Measurements from ENCODE around the gene TFIP11. TPM values are rescaled to one million over a fixed set of nuclear protein-coding genes. Genes with fewer than 3 reads are reported as not detected.

Gene TFIP11
- polyA plus RNA-seq, 6 donors from 2014 or later = 25.2 to 43.8 (median 28.1) TPM

DNA sequence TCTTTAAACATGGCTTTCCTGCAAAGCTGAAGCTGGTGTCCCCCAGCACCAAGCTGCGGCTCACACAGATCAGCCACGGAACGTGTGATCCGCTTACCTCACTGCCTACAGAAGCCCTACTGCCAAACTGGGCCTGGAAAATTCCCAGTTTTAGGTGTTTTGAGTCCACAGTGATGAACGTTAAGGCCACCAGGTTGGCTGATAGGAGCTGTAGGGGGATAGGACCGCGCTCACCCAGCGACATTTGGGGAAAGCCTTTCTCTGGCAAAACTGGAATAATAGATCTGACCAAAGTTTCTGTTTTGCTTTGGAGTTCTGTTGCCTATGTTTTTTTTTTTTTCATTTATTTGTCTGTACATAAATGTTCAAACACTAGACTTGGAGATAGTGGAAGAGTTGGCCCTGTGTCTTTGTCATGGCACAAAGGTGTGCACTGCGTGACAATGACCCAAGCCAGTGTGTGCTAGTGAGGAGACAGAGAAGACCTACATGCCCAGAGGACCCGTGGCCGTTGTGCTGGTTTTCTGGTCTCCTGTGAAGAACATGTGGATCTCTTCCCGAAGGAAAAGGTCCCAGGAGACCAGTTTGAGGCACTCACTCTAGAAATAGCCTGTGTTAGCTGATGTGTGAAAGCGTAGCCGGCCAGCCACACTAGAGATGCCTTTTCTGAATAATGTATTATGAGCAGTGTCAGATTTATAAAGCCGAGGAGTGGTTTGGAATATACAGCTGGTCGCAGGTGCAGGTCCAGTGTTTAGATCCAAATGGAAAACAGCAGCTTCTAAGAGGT is 68.2 kb downstream of the TFIP11 start:
- Mint-ChIP-seq H3K27me3 (no peaks in the 10 kb centered on the region), H3K9me3 (no peaks in the 10 kb centered on the region), H3K27ac (no peak overlapping the region), H3K4me3 (no peak overlapping the region), H3K4me1 (peaks cover 0 to 17% (median 4%) of the 10 kb centered on the region in 3 donors), H3K36me3 (peaks cover 0 to 9% of the 10 kb centered on the region in 2 donors)
- no peak for DNase-seq
- no peak for ATAC-seq (ENCODE audit: low read depth in 2 of 2)

DNA sequence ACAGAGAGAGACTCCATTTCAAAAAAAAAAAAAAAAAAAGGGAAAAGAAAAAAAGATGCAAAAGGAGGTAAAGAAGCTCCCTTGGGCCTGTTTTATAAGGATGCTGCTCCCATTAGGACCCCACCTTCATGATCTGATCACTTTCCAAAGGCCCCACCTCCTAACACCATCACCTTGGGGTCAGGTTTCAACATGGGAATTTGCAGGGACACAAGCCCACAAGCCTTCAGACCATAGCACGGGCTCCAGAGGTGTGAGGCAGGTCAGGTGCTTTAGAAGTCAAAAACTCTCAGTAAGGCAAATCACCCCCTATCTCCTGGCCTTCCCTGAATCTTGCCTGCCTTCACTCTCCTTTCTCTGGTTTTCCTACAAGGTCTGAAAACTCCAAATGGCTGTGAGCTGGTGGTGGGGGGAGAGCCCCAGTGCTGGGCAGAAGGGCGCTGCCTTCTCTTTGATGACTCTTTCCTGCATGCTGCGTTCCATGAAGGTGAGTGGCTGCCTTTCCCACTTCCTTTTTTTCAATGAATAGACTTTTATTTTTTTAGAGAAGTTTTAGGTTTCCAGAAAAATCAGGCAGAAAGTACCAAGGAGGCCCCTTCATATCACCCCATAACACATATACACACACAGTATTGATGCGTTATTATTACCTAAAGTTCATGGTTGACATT is 70.1 kb downstream of the TFIP11 start:
- Mint-ChIP-seq H3K36me3 (peaks cover 0 to 9% of the 10 kb centered on the region in 2 donors), H3K9me3 (no peaks in the 10 kb centered on the region), H3K4me3 (no peak overlapping the region), H3K27me3 (no peaks in the 10 kb centered on the region), H3K27ac (peak overlapping the region in 3 of 6 donors; percentile 9 to 79 (median 47)), H3K4me1 (peaks cover 6 to 15% (median 7%) of the 10 kb centered on the region in 3 donors)
- no peak for DNase-seq
- no peak for ATAC-seq (ENCODE audit: low read depth in 2 of 2)

Other genes with a start within 250 kb of the TFIP11 start
- gene ASPHD2, start 83.2 kb downstream of the TFIP11 start, polyA plus RNA-seq (ENCODE audit: low read depth in 6 of 6) = 1 to 10 TPM; 2.1 to 9.7 (median 6.6) TPM
- gene HPS4, start 28.7 kb downstream of the TFIP11 start, polyA plus RNA-seq (ENCODE audit: low read depth in 6 of 6) = 10 to 100 TPM; 16.7 to 26.9 (median 24.6) TPM
- gene SRRD, start 28.6 kb downstream of the TFIP11 start, polyA plus RNA-seq (ENCODE audit: low read depth in 6 of 6) = 10 to 100 TPM; 17.5 to 28.3 (median 22.7) TPM
- gene TPST2, start 77.7 kb upstream of the TFIP11 start, polyA plus RNA-seq (ENCODE audit: low read depth in 6 of 6) = 10 to 100 TPM; 13.9 to 39.0 (median 28.5) TPM
- not detected for gene CRYBB1, start 105.6 kb upstream of the TFIP11 start, polyA plus RNA-seq (ENCODE audit: low read depth in 6 of 6)
- gene CRYBA4, start 109.5 kb upstream of the TFIP11 start, polyA plus RNA-seq (ENCODE audit: low read depth in 6 of 6) = not detected
- under 1 TPM in 4 of 6 donors, not detected in 2; 0.04 to 0.16 (median 0.10) TPM for gene MIAT, start 145.1 kb upstream of the TFIP11 start, polyA plus RNA-seq (ENCODE audit: low read depth in 6 of 6)

All from naive B cell (primary cell).